ENCODE results near the gene UBR4.

The UBR4 gene

DNA sequence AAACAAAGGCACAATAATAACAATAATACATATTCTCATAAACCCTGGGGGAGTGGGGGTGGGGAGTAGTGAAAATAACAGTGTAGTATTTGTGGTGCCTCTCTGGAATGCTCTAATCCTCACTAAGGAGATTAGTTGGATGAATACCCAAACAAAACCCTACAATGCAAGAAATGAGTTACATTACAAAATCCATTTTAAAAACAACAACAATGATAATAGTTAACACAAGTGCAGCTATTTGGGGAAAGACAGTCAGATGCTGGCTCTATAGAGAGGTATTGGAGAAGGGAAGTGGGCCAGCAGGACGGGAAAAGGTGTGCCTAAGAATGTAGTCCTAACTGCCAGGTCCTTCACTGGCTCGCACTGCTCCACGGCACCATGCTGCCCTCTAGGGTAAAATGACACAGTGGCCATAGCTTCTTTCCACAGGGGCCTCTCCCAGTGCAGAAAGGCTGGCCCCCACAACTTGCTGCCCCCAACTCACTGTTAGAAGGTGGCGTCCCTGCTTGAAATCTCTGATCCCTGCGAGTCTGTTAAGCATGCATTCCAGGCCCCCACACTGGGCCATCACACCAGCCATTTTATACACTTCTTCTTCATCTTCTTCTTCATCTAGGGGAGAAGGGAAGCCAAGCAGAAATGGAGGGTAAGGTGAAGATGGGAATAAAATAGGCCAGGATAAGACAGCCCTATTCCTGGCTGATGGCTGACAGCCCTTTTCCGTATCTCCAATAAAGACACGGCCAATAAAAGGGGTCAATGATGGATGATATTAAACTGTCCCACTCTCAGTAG, 113.8 kb downstream of the UBR4 start:
- H3K36me3 ChIP-seq (replicated peaks; ENCODE audit: insufficient read depth, low read length) = peaks cover 6% of the 10 kb centered on the region; the same call in 1 of the 2 replicates
- H4K20me1 ChIP-seq (ENCODE audit: insufficient read depth, low read length) = no peaks in the 10 kb centered on the region
- H3K79me2 ChIP-seq (ENCODE audit: low read length) = no peaks in the 10 kb centered on the region
- no peaks in the 10 kb centered on the region for H3K4me1 ChIP-seq (ENCODE audit: low read length)
- no peak overlapping the region for H3K4me2 ChIP-seq (ENCODE audit: low read depth, low read length)
- no peaks in the 10 kb centered on the region for H3F3A ChIP-seq (ENCODE audit: insufficient read depth, low read length)
- no peaks in the 10 kb centered on the region for H3K27me3 ChIP-seq (replicated peaks; ENCODE audit: insufficient read depth, low read length)
- TF ChIP-seq EZH2 (optimal IDR thresholded peaks at IDR 0.05; ENCODE audit: low read depth, low read length) (no peak), EZH2phosphoT487 (IDR thresholded peaks at IDR 0.05; ENCODE audit: low read length) (no peak)
- TF ChIP-seq, protein P1, sequence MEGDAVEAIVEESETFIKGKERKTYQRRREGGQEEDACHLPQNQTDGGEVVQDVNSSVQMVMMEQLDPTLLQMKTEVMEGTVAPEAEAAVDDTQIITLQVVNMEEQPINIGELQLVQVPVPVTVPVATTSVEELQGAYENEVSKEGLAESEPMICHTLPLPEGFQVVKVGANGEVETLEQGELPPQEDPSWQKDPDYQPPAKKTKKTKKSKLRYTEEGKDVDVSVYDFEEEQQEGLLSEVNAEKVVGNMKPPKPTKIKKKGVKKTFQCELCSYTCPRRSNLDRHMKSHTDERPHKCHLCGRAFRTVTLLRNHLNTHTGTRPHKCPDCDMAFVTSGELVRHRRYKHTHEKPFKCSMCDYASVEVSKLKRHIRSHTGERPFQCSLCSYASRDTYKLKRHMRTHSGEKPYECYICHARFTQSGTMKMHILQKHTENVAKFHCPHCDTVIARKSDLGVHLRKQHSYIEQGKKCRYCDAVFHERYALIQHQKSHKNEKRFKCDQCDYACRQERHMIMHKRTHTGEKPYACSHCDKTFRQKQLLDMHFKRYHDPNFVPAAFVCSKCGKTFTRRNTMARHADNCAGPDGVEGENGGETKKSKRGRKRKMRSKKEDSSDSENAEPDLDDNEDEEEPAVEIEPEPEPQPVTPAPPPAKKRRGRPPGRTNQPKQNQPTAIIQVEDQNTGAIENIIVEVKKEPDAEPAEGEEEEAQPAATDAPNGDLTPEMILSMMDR (IDR thresholded peaks at IDR 0.05; ENCODE audit: low read length) = no peak; the same call in 1 of the 2 replicates
- no peaks in the 10 kb centered on the region for H3K9me2 ChIP-seq (replicated peaks; ENCODE audit: insufficient read depth, low read length)
- no peaks in the 10 kb centered on the region for H3K9me3 ChIP-seq (replicated peaks; ENCODE audit: insufficient read depth, low read length)
- H2AFZ ChIP-seq (ENCODE audit: low read length) = no peak overlapping the region
- DNase-seq = no peak
- no peak overlapping the region for H3K9ac ChIP-seq (ENCODE audit: low read length)
- no peak overlapping the region for H3K4me3 ChIP-seq (ENCODE audit: low read length)
- no peak overlapping the region for H3K27ac ChIP-seq (ENCODE audit: low read length)

DNA sequence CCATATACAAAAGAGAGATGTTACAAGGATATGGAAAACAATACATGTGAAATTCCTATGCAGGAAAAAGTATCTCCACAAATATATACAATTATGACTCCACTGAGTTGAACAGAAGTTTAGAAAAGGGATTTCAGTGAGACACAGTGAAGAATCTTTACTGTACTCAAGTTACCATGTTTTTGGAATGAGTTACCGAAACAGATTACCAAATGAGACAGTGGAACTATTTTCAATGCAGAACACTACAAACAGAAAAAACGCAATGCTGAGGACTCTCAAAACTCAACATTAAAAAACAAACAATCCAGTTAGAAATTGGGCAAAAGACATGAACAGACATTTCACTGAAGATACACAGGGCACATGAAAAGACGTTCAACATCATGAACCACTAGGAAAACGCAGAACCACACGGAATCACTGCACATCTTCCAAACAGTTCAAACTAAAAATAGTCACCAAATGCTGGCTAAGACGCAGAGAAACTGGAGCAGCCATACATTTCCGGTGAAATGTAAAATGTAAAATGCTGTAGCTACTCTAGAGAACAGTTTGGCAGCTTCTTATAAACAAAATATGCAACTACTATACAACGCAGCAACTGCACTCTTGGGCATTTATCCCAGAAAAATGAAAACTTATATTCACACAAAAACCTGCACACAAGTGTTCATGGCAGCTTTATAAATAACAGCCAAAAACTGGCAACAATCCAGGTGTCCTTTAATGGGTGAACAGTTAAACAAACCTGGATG, 118.7 kb downstream of the UBR4 start:
- TF ChIP-seq EZH2phosphoT487 (IDR thresholded peaks at IDR 0.05; ENCODE audit: low read length) = no peak
- no peak for TF ChIP-seq EZH2 (optimal IDR thresholded peaks at IDR 0.05; ENCODE audit: low read depth, low read length)
- TF ChIP-seq, protein P1 (IDR thresholded peaks at IDR 0.05; ENCODE audit: low read length) = no peak
- H3K27me3 ChIP-seq (replicated peaks; ENCODE audit: insufficient read depth, low read length) = no peaks in the 10 kb centered on the region
- no peak overlapping the region for H2AFZ ChIP-seq (ENCODE audit: low read length)
- no peaks in the 10 kb centered on the region for H3K4me1 ChIP-seq (ENCODE audit: low read length)
- no peak overlapping the region for H3K9ac ChIP-seq (ENCODE audit: low read length)
- H3K4me2 ChIP-seq (ENCODE audit: low read depth, low read length) = no peak overlapping the region
- no peaks in the 10 kb centered on the region for H3K9me3 ChIP-seq (replicated peaks; ENCODE audit: insufficient read depth, low read length)
- H3K36me3 ChIP-seq (replicated peaks; ENCODE audit: insufficient read depth, low read length) = peaks cover 3% of the 10 kb centered on the region; the same call in 1 of the 2 replicates
- H3F3A ChIP-seq (ENCODE audit: insufficient read depth, low read length) = no peaks in the 10 kb centered on the region
- no peak overlapping the region for H3K4me3 ChIP-seq (ENCODE audit: low read length)
- no peaks in the 10 kb centered on the region for H4K20me1 ChIP-seq (ENCODE audit: insufficient read depth, low read length)
- no peak overlapping the region for H3K27ac ChIP-seq (ENCODE audit: low read length)
- DNase-seq = no peak
- no peaks in the 10 kb centered on the region for H3K79me2 ChIP-seq (ENCODE audit: low read length)
- no peaks in the 10 kb centered on the region for H3K9me2 ChIP-seq (replicated peaks; ENCODE audit: insufficient read depth, low read length)

DNA sequence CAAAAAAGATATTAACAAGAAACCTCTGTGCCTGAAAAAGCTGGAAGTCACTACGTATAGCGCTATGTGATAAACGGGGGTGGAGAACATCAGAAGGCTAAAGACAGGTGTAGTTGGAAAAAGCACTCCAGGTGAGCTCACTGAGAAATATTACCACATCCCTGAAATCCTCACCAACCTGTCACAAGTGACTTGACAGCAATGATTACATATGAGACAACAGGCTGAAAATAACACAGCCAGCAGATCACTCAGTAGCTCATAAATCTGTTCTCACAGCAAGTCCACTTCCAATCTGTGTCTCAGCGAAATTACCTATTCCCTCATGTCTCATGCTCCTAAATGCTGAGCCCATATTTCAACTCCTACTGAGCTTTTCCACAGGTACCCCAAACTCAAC, 120.5 kb downstream of the UBR4 start:
- Histone ChIP-seq H3K9ac (ENCODE audit: low read length) (no peak overlapping the region), H3K9me2 (replicated peaks; ENCODE audit: insufficient read depth, low read length) (no peaks in the 10 kb centered on the region), H3K27me3 (replicated peaks; ENCODE audit: insufficient read depth, low read length) (no peaks in the 10 kb centered on the region), H3K9me3 (replicated peaks; ENCODE audit: insufficient read depth, low read length) (no peaks in the 10 kb centered on the region), H3K4me2 (ENCODE audit: low read depth, low read length) (no peak overlapping the region), H3K36me3 (replicated peaks; ENCODE audit: insufficient read depth, low read length) (peaks cover 3% of the 10 kb centered on the region; the same call in 1 of the 2 replicates), H3K4me1 (ENCODE audit: low read length) (no peaks in the 10 kb centered on the region), H3K4me3 (ENCODE audit: low read length) (no peak overlapping the region), H3F3A (ENCODE audit: insufficient read depth, low read length) (no peaks in the 10 kb centered on the region), H4K20me1 (ENCODE audit: insufficient read depth, low read length) (no peaks in the 10 kb centered on the region), H2AFZ (ENCODE audit: low read length) (no peak overlapping the region), H3K27ac (ENCODE audit: low read length) (no peak overlapping the region), H3K79me2 (ENCODE audit: low read length) (no peaks in the 10 kb centered on the region)
- DNase-seq = no peak
- TF ChIP-seq, protein P1 (IDR thresholded peaks at IDR 0.05; ENCODE audit: low read length) = no peak
- TF ChIP-seq EZH2 (optimal IDR thresholded peaks at IDR 0.05; ENCODE audit: low read depth, low read length) (no peak), EZH2phosphoT487 (IDR thresholded peaks at IDR 0.05; ENCODE audit: low read length) (no peak)
